IPS-11a (cell line): ENCODE results near the gene ASIP.
"Not testable (repeated sequence)": the region's sequence is repeated elsewhere in the genome, so short reads cannot be mapped to it uniquely, and the experiment has no call there.

Experiments used
- H3K4me3 ChIP-seq: one replicate; pipeline ENCODE4 v1.5.1; 2013; ENCODE audit warnings: low read depth, low read length, control low read depth

Gene ASIP

GRCh38 chr20:34242015-34242414 is 792 bp downstream of the ASIP start:
- H3K4me3 ChIP-seq, result not testable (repeated sequence)

DNA sequence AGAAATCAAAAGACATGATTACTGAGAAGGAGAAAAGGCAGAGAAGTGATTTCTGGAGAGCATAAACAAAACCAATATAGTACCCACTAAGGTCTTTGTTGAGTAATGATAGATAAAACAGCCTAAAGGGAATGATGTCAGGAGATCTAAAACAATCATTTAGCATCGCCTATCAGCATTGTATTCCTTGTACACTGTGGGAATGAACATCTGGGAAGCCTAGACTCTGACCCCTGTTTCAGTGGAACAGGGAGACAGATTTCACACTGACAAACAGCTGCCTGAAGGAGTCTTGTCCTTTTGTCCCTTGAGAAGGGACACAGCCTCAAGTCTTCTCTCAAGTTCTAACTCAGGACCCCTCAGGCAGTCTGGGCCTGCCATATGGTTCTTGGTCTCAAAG is 1.7 kb downstream of the ASIP start:
- H3K4me3 ChIP-seq, result no peak overlapping the region

DNA sequence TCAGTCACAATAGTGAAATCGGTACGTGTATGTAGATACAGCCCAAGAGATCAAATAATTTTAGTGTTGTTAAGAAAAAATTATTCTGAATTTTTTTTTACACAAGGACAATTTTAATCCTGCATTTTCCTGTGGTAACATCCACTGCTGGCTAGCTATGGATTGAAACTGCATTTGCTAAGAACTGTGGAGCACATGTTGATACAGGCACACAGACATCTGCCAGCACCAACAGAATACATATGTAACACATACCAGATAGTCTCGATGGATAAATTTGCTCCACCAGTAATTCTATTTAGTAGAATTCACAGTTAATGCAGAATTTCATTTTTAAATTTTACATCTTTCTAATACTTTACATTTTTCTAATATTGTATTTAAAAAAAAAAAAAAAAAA is 2.2 kb downstream of the ASIP start:
- H3K4me3 ChIP-seq, result no peak overlapping the region

GRCh38 chr20:34246126-34246626 is 5.0 kb downstream of the ASIP start:
- H3K4me3 ChIP-seq, result no peak overlapping the region

GRCh38 chr20:34249291-34249690 is 8.1 kb downstream of the ASIP start:
- no peak overlapping the region for H3K4me3 ChIP-seq

GRCh38 chr20:34250005-34250404 is 8.8 kb downstream of the ASIP start:
- H3K4me3 ChIP-seq, result no peak overlapping the region

GRCh38 chr20:34251619-34252018 is 10.4 kb downstream of the ASIP start:
- no peak overlapping the region for H3K4me3 ChIP-seq

DNA sequence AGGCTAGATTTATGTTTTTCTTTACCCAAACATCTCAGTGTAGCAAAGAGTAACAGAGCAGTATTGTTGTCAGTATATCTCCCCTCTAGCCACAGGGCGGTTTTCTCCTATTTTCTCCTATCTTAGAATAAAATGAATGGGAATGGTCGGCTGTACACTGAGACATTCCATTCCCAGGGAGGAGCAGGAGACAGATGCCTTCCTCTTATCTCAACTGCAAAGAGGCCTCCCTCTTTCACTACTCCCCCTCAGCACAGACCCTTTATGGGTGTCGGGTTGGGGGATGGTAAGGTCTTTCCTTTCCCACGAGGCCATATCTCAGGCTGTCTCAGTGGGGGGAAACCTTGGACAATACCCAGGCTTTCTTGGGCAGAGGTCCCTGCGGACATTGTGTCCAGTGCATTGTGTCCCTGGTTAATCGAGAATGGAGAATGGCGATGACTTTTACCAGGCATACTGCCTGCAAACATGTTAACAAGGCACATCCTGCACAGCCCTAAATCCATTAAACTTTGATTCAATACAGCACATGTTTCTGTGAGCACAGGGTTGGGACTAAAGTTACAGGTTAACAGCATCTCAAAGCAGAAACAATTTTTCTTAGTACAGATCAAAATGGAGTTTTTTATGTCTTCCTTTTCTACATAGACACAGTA is 11.3 kb downstream of the ASIP start:
- H3K4me3 ChIP-seq, result not testable (repeated sequence)

- H3K4me3 ChIP-seq, result no peak overlapping the region
Measured at GRCh38 chr20:34254979-34255378, 13.8 kb downstream of the ASIP start.

GRCh38 chr20:34256629-34257124 is 15.5 kb downstream of the ASIP start:
- no peak overlapping the region for H3K4me3 ChIP-seq

GRCh38 chr20:34260208-34260942 is 19.2 kb downstream of the ASIP start:
- no peak overlapping the region for H3K4me3 ChIP-seq

- H3K4me3 ChIP-seq, result no peak overlapping the region
Measured at GRCh38 chr20:34262488-34263288, 21.5 kb downstream of the ASIP start.

DNA sequence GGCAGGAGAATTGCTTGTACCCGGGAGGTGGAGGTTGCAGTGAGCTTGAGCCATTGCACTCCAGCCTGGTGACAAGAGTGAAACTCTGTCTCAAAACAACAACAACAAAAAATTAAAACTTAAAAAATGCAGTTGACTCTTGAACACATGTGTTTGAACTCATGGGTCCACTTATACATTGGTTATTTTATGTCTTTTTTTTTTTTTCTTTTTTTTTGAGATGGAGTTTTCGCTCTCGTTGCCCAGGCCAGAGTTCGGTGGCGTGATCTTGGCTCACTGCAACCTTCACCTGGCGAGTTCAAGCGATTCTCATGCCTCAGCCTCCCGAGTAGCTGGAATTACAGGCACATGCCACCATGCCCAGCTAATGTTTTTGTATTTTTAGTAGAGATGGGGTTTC is 22.2 kb downstream of the ASIP start:
- not testable (repeated sequence) for H3K4me3 ChIP-seq

- no peak overlapping the region for H3K4me3 ChIP-seq
Measured at GRCh38 chr20:34264141-34264540, 22.9 kb downstream of the ASIP start.

GRCh38 chr20:34268145-34268544 is 26.9 kb downstream of the ASIP start:
- H3K4me3 ChIP-seq, result no peak overlapping the region

DNA sequence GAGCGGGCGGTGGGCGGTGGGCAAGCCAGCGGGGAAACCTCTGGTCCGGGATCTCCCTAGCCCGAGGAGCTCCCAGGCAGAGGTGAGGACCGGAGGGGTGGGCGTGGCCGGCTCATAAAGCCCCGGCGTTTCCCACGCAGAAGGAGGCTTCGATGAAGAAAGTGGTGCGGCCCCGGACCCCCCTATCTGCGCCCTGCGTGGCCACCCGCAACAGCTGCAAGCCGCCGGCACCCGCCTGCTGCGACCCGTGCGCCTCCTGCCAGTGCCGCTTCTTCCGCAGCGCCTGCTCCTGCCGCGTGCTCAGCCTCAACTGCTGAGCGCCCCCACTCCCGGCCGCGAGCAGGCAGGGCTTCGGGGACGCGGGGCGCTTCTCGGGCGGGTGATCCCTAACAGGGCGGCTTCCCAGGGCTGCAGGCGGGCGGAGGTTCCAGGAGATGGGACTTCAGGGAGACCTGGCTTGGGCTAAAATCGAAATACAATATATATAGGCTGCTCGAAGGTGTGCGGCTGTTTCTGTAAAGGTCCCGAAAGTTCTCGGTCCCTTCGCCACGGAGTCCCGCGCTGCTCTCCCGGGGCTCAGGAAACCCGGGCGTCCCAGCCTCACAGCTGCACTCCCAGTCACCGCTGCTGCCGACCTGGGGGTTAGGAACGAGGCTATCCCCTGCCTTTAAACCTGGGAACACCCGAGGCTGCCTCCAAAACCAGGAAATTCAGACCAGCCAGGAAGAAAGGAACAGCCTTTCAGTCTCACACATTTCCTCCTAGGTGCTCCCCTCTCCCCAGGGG is 27.8 kb downstream of the ASIP start:
- H3K4me3 ChIP-seq, result peak overlapping the region; percentile 17

DNA sequence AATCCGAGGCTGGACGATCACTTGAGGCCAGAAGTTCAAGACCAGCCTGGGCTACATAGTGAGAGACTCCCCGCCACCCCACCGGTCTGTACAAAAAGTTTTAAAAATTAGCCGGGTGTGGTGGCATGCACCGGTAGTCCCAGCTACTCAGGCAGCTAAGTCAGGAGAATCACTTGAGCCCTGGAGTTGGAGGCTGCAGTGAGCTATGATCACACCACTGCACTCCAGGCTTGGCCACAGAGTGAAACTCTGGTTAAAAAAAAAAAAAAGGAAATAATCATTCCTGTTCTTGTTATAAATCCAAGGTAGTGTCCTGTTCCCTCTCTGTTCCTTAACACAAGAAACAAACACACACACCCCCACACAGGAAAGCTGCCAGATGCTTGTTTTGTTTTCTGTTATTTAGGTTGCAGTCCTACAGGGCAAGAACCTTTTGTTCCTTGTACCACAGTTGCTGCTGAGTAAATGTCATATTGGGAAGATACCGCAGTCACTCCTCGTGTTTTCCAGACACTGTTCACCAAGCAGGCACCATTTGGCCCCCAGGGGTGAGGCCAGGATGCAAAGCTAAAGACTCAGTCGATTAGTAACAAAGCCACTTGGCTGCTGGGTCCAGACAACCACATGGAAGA is 28.9 kb downstream of the ASIP start:
- no peak overlapping the region for H3K4me3 ChIP-seq

DNA sequence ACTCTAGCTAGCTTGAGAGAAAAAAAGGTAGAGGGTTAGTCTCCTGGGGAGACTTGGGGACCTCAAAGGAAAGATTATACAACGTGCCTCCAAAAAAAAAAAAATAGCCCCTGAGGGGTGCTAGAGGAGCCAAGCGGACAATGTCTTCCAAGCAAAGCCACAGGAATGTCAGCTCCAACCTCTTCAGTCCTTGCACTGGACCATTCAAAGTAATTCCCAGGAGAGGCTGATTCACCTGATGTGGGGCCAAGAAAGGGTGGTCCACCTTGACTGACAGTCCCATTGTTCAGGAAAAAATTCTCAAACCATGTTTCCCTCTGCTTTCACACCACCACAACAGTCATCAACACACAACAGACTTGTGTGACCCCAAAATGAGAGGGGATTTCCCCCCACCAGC is 30.7 kb downstream of the ASIP start:
- H3K4me3 ChIP-seq, result no peak overlapping the region

GRCh38 chr20:34274694-34275093 is 33.5 kb downstream of the ASIP start:
- H3K4me3 ChIP-seq, result no peak overlapping the region

DNA sequence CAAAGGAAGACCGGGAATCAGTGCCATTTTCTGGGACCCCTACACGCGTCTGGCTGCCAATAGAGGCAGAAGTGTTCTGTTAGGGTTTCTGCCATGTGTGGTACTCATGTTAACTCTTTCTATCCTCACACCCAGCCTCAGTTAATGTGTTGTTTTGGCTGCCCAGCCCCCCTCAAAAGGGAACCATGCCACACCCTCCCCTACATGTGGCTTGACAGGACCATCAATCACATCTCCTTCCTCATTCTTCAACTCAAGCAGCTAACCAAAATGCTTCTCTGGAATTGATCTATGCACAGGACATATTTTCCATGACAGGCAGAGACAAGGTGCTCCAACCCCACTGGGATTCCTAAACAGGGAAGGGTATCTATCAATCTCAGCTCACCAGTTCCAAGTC is 40.0 kb downstream of the ASIP start:
- no peak overlapping the region for H3K4me3 ChIP-seq
